ENCODE results near the gene ABCD4.

DNA sequence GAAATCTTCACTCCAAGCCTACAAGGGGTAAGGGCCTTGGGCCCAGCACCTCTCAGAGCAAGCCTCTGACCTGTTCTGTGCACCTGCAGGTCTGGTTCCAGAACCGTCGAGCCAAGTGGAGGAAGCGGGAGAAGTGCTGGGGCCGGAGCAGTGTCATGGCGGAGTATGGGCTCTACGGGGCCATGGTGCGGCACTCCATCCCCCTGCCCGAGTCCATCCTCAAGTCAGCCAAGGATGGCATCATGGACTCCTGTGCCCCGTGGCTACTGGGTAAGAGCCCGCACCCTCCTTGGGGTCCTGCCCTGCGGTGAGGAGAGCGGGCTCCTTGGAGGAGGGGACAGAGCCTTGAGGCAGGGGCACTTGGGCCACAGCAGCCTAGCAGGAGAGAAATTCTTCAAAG lies 43.2 kb downstream of the ABCD4 start:
- TF ChIP-seq CTCF (IDR thresholded peaks at IDR 0.05; ENCODE audit: insufficient read depth, low read length) (no peak), POLR2AphosphoS5 (IDR thresholded peaks at IDR 0.05; ENCODE audit: low read depth) (no peak)
- TF ChIP-seq, protein P1, sequence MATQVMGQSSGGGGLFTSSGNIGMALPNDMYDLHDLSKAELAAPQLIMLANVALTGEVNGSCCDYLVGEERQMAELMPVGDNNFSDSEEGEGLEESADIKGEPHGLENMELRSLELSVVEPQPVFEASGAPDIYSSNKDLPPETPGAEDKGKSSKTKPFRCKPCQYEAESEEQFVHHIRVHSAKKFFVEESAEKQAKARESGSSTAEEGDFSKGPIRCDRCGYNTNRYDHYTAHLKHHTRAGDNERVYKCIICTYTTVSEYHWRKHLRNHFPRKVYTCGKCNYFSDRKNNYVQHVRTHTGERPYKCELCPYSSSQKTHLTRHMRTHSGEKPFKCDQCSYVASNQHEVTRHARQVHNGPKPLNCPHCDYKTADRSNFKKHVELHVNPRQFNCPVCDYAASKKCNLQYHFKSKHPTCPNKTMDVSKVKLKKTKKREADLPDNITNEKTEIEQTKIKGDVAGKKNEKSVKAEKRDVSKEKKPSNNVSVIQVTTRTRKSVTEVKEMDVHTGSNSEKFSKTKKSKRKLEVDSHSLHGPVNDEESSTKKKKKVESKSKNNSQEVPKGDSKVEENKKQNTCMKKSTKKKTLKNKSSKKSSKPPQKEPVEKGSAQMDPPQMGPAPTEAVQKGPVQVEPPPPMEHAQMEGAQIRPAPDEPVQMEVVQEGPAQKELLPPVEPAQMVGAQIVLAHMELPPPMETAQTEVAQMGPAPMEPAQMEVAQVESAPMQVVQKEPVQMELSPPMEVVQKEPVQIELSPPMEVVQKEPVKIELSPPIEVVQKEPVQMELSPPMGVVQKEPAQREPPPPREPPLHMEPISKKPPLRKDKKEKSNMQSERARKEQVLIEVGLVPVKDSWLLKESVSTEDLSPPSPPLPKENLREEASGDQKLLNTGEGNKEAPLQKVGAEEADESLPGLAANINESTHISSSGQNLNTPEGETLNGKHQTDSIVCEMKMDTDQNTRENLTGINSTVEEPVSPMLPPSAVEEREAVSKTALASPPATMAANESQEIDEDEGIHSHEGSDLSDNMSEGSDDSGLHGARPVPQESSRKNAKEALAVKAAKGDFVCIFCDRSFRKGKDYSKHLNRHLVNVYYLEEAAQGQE (IDR thresholded peaks at IDR 0.05; ENCODE audit: insufficient replicate concordance, low read depth) = no peak

Data from HL-60 (cell line).